Astrocyte (in vitro differentiated cells and primary cell): ENCODE measurements around the gene SNAI3. TPM values are rescaled to one million over a fixed set of nuclear protein-coding genes. Genes with fewer than 3 reads are reported as not detected.

Source experiments
- DNase-seq: peaks from one replicate; pipeline ENCODE4 v3.0.0-alpha.2; 2010; ENCODE audit warnings: low read depth
- FAIRE-seq: peaks from 2 replicates; lab custom pipeline; 2011; peaks lifted over from hg19 to GRCh38; lab: Jason Lieb, UNC
- H2AFZ ChIP-seq: 2 replicates; pipeline ENCODE4 v1.6.0; 2012; ENCODE audit warnings: low read depth, low read length, inconsistent platforms
- H3K27ac ChIP-seq: 2 replicates; pipeline ENCODE4 v1.5.1; 2011; ENCODE audit warnings: low read depth, low read length, inconsistent platforms
- H3K27me3 ChIP-seq: 2 replicates; pipeline ENCODE4 v1.6.0; 2011; ENCODE audit warnings: low read length, inconsistent platforms; ENCODE audit not compliant: insufficient read depth
- H3K36me3 ChIP-seq: 2 replicates; pipeline ENCODE4 v1.5.1; 2011; ENCODE audit warnings: low read length, inconsistent platforms; ENCODE audit not compliant: insufficient read depth
- H3K4me1 ChIP-seq: 2 replicates; pipeline ENCODE4 v1.5.1; 2011; ENCODE audit warnings: low read length, inconsistent platforms; ENCODE audit not compliant: insufficient read depth
- H3K4me2 ChIP-seq: 2 replicates; pipeline ENCODE4 v1.6.0; 2012; ENCODE audit warnings: low read length, inconsistent platforms
- H3K4me3 ChIP-seq: 2 replicates; pipeline ENCODE4 v1.5.1; 2011; ENCODE audit warnings: low read depth, mild to moderate bottlenecking, low read length, inconsistent platforms; ENCODE audit not compliant: insufficient read depth
- H3K79me2 ChIP-seq: 2 replicates; pipeline ENCODE4 v1.6.0; 2012; ENCODE audit warnings: mild to moderate bottlenecking, low read length, inconsistent platforms; ENCODE audit not compliant: insufficient read depth
- H3K9ac ChIP-seq: 2 replicates; pipeline ENCODE4 v1.6.0; 2012; ENCODE audit warnings: mild to moderate bottlenecking, low read length, inconsistent platforms
- H3K9me3 ChIP-seq: 2 replicates; pipeline ENCODE4 v1.5.1; 2012; ENCODE audit warnings: low read depth, mild to moderate bottlenecking, low read length, inconsistent platforms; ENCODE audit not compliant: insufficient read depth
- H4K20me1 ChIP-seq: 2 replicates; pipeline ENCODE4 v1.6.0; 2012; ENCODE audit warnings: low read length, inconsistent platforms; ENCODE audit not compliant: insufficient read depth
- H3K27ac Mint-ChIP-seq: one replicate; pipeline ENCODE4 v1.8.0; 2021; ENCODE audit warnings: mild to moderate bottlenecking, mixed read lengths; ENCODE audit not compliant: unreplicated experiment
- H3K27me3 Mint-ChIP-seq: one replicate; pipeline ENCODE4 v1.8.0; 2021; ENCODE audit warnings: low read depth, mixed read lengths; ENCODE audit not compliant: unreplicated experiment
- H3K36me3 Mint-ChIP-seq: one replicate; pipeline ENCODE4 v1.8.0; 2021; ENCODE audit warnings: low read depth, mixed read lengths; ENCODE audit not compliant: unreplicated experiment
- H3K4me1 Mint-ChIP-seq: one replicate; pipeline ENCODE4 v1.8.0; 2021; ENCODE audit warnings: low read depth, mixed read lengths; ENCODE audit not compliant: unreplicated experiment
- H3K4me3 Mint-ChIP-seq: one replicate; pipeline ENCODE4 v1.8.0; 2021; ENCODE audit warnings: mild to moderate bottlenecking, moderate library complexity, mixed read lengths; ENCODE audit not compliant: unreplicated experiment
- H3K9me3 Mint-ChIP-seq: one replicate; pipeline ENCODE4 v1.8.0; 2021; ENCODE audit warnings: mild to moderate bottlenecking, mixed read lengths; ENCODE audit not compliant: unreplicated experiment
- CTCF ChIP-seq: IDR thresholded peaks from 2 replicates; pipeline ENCODE4 v1.5.1; 2011; ENCODE audit warnings: low read depth, mild to moderate bottlenecking, inconsistent platforms, low read length, moderate library complexity; ENCODE audit not compliant: insufficient read depth
- EZH2 ChIP-seq: IDR thresholded peaks from 2 replicates; pipeline ENCODE4 v1.6.1; 2012; ENCODE audit warnings: mild to moderate bottlenecking, low read length, inconsistent platforms; ENCODE audit not compliant: insufficient read depth
- total RNA-seq: library from RNA; stranded (reverse); gene quantifications from 2 replicates; pipeline ENCODE4 v1.2.1, GENCODE V29; 2021

The SNAI3 gene
- total RNA-seq, 1 donor from 2014 or later = 0.48 TPM

GRCh38 chr16:88636488-88637265, 49.6 kb downstream of the SNAI3 start:
- Histone ChIP-seq H3K79me2 (no peaks in the 10 kb centered on the region), H3K27ac (no peak overlapping the region), H2AFZ (no peak overlapping the region), H4K20me1 (peaks cover 14% of the 10 kb centered on the region), H3K4me2 (no peak overlapping the region), H3K9me3 (no peaks in the 10 kb centered on the region), H3K4me3 (no peak overlapping the region), H3K36me3 (no peaks in the 10 kb centered on the region), H3K4me1 (peaks cover 14% of the 10 kb centered on the region), H3K9ac (no peak overlapping the region), H3K27me3 (peaks cover 20% of the 10 kb centered on the region)
- Mint-ChIP-seq H3K4me1 (peaks cover 4% of the 10 kb centered on the region), H3K36me3 (peaks cover 9% of the 10 kb centered on the region), H3K9me3 (no peaks in the 10 kb centered on the region), H3K4me3 (no peak overlapping the region), H3K27ac (no peak overlapping the region), H3K27me3 (peaks cover 15% of the 10 kb centered on the region)
- no peak for TF ChIP-seq CTCF
- TF ChIP-seq EZH2 = no peak
- DNase-seq (no peak), FAIRE-seq (no peak)

DNA sequence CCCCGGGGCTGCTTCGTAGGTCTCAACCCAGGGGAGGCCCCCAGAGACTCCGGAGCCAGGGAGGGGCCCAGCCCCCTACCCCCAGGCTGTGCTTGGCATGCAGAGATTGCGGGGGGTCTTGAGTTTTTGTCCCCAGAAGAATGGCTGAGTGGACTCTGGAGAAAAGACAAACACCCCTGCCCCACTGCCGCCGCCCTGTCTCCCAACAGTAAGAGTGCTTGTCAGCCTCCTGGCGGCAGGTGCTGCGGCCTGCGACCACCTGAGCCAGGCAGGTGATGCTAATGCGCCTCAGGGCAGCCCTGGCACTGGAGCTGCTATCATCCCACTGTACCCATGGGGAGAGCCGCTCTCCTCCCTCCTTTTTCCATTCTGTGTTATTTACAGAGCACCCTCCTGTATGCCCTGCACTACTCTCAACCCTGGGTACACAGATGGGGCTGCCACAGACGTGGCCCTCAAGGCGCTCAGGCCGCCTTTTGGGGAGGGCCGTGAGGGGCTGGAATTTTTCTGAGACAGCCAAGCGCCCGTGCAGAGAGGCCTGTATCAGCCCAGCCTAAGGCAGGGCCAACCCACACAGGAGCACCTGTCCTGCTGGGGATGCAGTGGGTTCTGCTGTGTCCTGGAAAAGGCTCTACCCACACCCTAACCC, 50.5 kb downstream of the SNAI3 start:
- H3K4me2 ChIP-seq = no peak overlapping the region
- H3K9me3 Mint-ChIP-seq = no peaks in the 10 kb centered on the region
- peaks cover 14% of the 10 kb centered on the region for H3K4me1 ChIP-seq
- H3K27ac ChIP-seq = no peak overlapping the region
- DNase-seq (no peak), FAIRE-seq (no peak)
- no peaks in the 10 kb centered on the region for H3K9me3 ChIP-seq
- H3K27ac Mint-ChIP-seq = no peak overlapping the region
- no peak overlapping the region for H3K9ac ChIP-seq
- TF ChIP-seq CTCF (no peak), EZH2 (no peak)
- peaks cover 9% of the 10 kb centered on the region for H3K36me3 Mint-ChIP-seq
- H3K4me1 Mint-ChIP-seq = peaks cover 7% of the 10 kb centered on the region
- H3K4me3 ChIP-seq = no peak overlapping the region
- no peaks in the 10 kb centered on the region for H3K79me2 ChIP-seq
- peaks cover 13% of the 10 kb centered on the region for H3K27me3 Mint-ChIP-seq
- peaks cover 4% of the 10 kb centered on the region for H3K36me3 ChIP-seq
- peaks cover 20% of the 10 kb centered on the region for H3K27me3 ChIP-seq
- H3K4me3 Mint-ChIP-seq = peak overlapping the region; percentile 57
- H4K20me1 ChIP-seq = peaks cover 14% of the 10 kb centered on the region
- H2AFZ ChIP-seq = no peak overlapping the region
